GM21423 (cell line): ENCODE measurements around the gene MSANTD3.

ENCODE experiments used
- ATAC-seq: cut with Tn5 transposase; IDR thresholded peaks from one replicate; pipeline ENCODE4 v1.9.1; 2021; ENCODE audit warnings: mild to moderate bottlenecking, moderate library complexity; ENCODE audit not compliant: unreplicated experiment

MSANTD3 gene

DNA sequence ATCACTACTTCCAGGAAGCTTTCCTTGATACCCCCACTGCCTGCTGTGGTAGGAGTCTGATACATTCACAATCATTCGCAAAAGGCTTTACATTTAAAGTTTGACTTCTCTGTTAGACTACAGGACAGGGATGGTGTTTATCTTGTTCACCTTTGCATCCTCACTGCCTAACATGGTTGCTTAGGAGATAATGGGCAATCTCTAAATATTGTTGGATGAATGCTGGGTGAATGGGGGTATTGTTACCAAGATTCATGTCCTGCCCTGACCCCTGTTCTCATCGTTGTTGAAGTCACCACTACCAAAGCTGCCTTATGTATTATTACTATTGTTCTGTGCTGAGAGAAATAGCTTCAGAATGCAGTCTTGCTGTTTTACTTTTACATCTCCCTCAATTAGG, 38.3 kb downstream of the MSANTD3 start:
- ATAC-seq: no peak

DNA sequence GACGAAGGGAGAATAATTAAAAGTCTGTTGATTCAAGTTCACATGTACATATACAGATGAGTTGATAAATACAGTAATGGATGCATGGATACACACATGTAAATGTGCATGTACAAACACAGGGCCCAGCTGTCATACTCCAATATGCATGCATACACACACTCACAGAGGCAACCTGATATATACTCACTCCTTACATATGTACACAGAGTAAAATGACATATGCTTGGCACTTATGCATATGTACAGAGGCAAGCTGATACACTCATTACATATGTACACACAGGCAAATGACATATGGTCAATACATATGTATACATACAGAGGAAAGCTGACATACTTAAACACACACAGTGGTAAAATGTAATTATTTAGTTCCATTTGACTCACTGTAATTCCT, 38.8 kb downstream of the MSANTD3 start:
- ATAC-seq: no peak

DNA sequence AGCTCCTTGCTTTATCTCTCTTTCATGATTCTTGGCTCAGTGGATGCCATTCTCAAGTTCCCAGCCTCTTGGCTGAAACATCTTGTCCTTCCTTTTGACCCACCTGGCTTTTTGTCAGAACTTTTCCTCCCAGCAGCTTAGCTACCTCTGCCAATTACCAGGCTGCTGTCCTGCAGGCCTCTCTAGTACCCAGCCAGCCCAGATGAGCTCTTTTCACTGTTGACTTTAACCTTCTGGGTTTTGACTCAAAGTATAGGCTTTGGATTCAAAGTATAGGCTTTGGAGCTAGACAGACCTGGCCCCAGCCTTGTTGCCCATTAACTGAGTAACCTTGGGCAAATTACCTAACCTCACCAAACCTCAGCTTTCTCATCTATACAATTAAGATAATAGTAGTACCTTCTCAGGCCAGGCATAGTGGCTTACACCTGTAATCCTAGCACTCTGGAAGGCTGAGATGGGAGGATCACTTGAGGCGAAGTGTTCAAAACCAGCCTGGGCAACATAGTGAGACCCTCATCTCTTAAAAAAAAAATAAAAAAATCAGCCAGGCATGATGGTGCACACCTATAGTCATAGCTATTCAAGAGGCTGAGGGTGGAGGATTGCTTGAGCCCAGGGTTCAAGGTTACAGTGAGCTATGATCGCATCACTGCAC, 39.4 kb downstream of the MSANTD3 start:
- no peak for ATAC-seq

DNA sequence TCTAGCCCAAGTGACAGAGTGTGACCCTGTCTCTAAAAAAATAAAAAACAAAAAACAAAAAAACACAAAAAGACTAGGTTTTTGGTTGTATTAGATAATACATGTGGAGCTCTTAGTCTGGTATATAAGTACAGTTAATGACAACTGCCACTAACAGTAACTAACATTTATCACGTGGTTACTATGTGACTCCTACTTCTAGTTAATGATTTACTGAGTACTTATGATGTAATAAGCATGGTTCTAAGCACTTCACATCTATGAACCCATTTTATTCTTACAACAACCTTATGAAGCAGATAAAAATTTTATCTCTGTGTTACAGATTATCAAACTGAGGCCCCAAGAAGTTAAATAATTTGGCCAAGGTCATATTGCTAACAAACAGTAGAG, 39.9 kb downstream of the MSANTD3 start:
- ATAC-seq: peak; percentile 53

DNA sequence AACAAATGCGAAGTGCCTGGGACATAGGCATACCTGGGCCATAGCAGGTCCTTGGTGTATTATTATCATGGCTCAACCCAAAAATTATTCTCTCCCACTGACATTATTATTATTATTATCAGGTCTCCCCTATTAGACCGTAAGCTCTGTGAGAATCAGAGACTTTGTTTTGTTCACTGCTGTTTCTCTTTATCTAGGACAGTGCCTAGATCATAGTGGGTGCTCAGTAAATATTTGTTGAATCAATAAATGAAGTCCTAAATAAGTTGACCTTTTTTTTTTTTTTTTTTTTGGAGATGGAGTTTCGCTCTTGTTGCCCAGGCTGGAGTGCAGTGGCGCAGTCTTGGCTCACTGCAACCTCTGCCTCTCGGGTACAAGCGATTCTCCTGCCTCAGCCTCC, 41.1 kb downstream of the MSANTD3 start:
- ATAC-seq: no peak

DNA sequence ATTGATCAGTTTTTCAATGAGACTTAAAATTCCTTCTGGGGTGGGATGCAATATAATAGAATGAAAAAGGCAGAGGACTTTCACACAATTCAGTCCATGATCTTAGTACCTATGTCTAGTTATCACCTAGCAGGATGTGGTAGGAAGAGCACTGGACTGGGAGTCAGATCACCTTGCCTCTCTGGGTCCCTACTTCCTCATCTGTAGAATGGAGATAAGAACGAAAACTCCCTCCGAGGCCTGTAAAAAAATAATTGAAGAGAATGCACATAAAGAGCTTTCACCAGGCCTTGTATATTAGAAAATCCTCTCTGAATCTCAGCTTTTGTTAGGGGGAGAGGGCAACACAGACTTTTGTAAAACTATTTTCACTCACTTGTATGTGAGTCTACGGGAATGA, 45.3 kb downstream of the MSANTD3 start:
- no peak for ATAC-seq

DNA sequence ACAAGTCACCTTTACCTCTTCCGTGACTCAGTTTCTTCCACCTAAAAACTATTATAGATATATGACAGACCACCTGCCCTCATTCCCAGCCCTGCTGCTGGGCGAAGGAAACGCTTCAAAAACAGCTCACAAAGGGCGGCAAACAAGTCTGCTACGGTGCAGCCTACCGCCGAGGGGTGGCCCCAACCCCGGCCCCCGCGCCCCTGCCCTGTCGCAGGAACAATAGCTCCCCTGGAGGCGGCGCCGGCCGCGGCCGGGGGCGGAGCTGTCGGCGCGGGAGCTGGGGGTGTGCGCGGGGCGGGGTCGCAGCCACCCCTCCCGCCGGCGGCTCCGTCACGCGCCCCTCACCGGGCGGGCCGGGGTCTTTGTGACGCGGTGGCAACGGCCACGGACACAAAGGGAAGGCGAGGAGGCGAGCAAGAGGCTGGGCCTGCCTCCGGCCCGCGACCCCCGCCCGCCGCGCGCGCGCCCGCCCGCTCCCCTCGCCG, 45.9 kb downstream of the MSANTD3 start, which contains the start of gene TMEFF1:
TSS of gene TMEFF1 (plus strand) at position 362 of the 488 bp plus-strand sequence. CDS start 396 bp downstream, outside the sequence.
- ATAC-seq: peak; percentile 47

DNA sequence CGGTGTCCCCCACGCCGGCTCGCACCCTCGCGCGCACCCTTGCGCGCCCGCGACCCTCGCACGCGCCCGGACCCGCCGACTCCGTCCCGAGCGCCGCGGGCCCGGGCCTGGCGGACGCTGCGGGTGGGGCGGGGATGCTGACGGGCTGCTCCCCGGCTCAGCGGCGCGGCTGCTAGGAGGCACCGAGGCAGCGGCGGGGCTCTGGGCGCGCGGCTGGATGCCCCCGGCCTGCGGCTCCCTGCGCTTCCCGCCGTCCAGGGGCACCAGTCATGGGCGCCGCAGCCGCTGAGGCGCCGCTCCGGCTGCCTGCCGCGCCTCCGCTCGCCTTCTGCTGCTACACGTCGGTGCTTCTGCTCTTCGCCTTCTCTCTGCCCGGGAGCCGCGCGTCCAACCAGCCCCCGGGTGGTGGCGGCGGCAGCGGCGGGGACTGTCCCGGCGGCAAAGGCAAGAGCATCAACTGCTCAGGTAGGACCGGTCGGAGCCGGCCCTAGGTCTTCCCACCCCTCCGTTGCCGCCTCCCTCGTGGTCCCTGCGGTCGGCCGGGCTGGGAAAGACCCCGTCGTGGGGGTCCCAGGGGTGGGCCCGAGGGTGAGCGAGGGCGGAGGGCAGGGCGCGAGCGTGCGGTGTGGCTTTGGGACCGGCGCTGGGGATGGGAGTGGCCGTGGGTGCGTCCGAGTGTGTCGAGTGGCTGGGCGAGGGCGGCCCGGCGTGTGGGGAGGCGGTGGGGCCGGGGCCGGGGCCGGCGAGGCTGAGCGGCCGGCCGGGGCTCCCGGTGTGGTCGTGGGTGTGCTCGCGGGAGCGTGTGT, 46.5 kb downstream of the MSANTD3 start:
- peak; percentile 64 for ATAC-seq

DNA sequence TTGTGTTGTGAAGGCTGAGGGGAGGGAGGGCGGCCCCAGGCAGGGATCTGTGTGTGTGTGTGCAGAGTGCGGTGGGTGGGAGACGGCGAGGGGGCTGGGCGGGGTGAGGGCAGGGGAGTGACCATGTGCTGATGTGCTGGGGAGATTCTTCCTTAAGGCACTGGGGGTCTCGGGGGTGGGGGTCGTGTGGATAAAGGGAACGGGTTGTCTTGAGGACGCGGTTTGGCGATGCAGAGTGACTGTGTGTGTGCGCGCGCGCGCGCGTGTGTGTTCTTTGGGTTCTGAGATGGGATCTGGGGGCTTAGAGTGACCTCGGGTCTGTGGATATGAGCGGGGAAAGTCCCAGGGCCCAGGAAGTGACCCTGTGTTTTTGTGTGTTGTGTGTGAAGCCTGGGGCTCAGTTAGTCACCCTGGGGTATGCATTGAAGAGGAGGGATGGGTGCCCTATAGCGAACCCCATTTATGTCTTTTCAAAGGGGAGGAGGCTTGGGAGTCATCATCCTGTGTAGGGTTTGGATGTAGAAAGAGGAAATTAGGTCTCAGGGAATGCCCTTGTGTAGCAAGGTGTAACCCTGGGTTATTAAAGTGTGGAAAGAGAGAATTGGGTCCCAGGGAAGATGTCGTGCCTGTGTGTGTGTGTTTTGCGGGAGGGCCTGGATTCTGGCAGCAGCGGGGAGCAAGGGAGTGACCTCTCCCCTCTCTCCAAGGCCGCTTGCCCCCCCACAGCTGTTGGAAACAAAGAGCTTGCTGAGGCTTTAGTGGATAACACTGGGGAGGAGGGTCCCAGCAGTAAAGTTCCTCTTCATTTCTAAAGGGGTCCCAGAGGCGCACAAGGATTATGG, 47.4 kb downstream of the MSANTD3 start:
- no peak for ATAC-seq

DNA sequence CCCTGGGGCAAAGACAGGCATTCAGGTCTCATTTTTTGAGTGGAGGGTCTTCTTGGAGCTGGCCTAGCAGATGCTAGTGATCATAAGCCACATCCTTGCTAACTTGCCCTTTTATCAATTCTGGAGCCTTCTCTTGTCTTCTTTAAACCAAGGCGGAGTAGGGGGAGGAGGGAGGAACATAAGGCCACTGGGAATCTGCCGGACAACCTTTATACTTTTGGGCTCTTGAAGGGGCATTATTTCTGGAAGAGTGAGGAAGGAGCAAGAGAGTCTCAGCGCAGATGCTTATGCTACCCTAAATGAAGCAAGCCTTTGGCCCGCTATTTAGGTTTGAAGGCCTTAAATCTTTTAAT, 48.0 kb downstream of the MSANTD3 start:
- no peak for ATAC-seq

DNA sequence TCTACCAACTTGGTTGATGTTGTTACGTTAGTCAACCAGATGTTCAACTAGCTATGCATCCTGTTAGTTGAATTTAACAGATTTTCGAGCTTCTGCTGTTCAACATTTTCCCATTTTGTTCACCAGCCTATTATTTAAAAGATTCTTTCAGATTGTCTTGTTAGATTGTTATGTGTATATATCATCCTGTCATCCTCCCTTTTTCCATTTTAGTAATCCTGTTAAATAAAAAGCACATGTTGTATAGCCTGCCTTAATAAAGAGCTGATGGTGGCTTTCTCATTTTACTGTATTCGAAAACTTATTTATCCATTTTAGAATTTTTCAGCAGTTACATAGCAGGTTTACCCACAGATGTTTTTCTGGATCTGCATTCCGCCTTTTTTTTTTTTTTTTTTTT, 50.3 kb downstream of the MSANTD3 start:
- ATAC-seq: no peak

- no peak for ATAC-seq
These were observed 51.2 kb downstream of the MSANTD3 start for GRCh38 chr9:100478192-100478591.

DNA sequence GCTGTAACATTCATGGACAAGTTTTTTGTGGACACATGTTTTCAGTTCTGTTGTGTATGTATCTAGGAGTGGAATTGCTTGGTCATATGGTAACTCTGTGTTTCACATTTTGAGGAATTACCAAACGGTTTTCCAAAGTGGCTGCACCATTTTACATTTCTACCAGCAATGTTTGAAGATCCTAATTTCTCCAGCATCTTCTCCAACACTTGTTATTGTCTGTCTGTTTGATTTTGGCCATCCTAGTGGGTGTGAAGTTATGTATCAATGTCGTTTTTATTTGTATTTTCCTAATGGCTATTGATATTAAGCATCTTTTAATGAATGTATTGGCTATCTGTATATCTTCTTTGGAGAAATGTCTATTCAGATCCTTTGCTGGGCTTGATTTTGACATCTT, 52.9 kb downstream of the MSANTD3 start:
- ATAC-seq: no peak

GRCh38 chr9:100485196-100485595, 58.3 kb downstream of the MSANTD3 start:
- ATAC-seq: no peak

- no peak for ATAC-seq
These were observed 59.7 kb downstream of the MSANTD3 start for GRCh38 chr9:100486479-100487176.

- ATAC-seq: no peak
These were observed 61.2 kb downstream of the MSANTD3 start for GRCh38 chr9:100488177-100488576.

GRCh38 chr9:100489836-100490235, 62.9 kb downstream of the MSANTD3 start:
- ATAC-seq: no peak

DNA sequence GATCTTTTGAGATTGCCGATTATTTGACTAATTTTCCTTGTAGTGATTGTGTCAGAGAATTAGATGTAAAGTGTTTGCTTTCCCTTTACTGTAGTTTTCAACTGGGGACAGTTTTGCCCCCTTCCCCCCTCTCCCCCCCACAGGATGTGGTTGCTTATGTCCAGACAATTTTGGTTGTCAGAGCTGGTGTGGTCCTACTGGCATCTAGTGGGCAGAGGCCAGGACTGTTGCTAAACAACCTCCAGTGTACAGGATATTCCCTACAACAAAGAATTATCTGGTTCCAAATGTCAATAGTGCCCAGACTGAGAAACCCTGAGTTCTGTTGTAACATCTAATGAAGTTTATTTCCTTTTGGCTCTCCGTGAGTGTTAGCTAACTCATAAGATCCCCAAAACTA, 66.0 kb downstream of the MSANTD3 start:
- ATAC-seq: no peak

DNA sequence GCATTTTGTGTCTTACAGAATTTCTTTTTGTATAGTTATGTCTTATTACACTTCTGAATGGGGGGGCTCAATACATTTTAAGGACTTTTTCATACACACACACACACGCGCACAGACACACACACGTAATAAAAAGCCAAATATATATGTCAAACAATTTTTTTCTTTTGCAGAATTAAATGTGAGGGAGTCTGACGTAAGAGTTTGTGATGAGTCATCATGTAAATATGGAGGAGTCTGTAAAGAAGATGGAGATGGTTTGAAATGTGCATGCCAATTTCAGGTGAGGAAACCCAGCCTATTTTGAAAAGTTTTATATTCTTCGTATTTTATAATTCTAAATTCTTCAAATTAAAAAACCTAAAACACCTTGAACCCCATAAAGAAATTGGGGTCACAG, 71.6 kb downstream of the MSANTD3 start:
- ATAC-seq: no peak

- ATAC-seq: no peak
These were observed 72.5 kb downstream of the MSANTD3 start for GRCh38 chr9:100499460-100499859.

DNA sequence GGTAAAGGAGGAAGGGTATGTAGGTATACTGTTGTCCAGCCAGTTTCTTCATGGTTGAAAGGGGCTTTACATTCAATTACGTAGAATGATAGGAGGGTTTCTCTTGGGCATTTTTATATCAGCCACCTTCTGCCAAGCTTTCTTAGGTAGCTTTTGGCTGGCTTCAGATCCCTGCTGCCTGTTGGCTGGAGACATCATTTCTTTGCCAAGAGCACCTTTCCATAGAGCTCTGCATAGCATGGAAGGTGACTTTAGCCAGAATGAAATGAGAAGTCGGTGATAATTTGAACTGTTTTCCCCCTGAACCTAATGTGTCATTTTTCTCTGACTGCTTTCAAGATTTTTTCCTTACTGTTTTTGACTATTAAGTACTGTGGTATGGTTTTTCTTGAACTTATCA, 72.9 kb downstream of the MSANTD3 start:
- ATAC-seq: no peak
